IMR-90 (cell line): ENCODE results near the gene TTC39B. TPM values are rescaled to one million over a fixed set of nuclear protein-coding genes. Genes with fewer than 3 reads are reported as not detected.

Source experiments
- ATAC-seq: fragments of 200-7000 bp; cut with Tn5 transposase; 2 replicates; pipeline ENCODE4 v1.9.1; 2020; ENCODE audit warnings: low read depth, mild to moderate bottlenecking, moderate library complexity
- BruUV-seq: library from RNA; stranded (reverse); fragments of 400-500 nt; replicated peaks from 2 replicates; lab custom pipeline; 2021; lab: Mats Ljungman, UMichigan
- CTCF ChIA-PET: fragments of 300-600 bp; formaldehyde crosslinking; extraction: SDS; loops from one replicate; lab custom pipeline; 2021; ENCODE audit warnings: antibody characterized with exemption; lab: Yijun Ruan, JAX
- POLR2A ChIA-PET: fragments of 300-600 bp; sonication (Branson Sonifier 250); formaldehyde crosslinking; loops from one replicate; lab custom pipeline; 2022; ENCODE audit warnings: antibody characterized with exemption; ENCODE audit not compliant: unreplicated experiment; lab: Charles Lee
- DNase-seq: peaks from one replicate; pipeline ENCODE4 v3.0.0; 2013
- H2AFZ ChIP-seq: replicated peaks from 2 replicates; pipeline ENCODE3; 2013; ENCODE audit warnings: low read length, mild to moderate bottlenecking; ENCODE audit not compliant: poor library complexity
- H2AK5ac ChIP-seq: 2 replicates; pipeline ENCODE4 v1.6.1; 2013; ENCODE audit warnings: low read depth, low read length, inconsistent platforms
- H2AK9ac ChIP-seq: replicated peaks from 2 replicates; pipeline ENCODE3; 2013; ENCODE audit warnings: mild to moderate bottlenecking, low read depth, low read length, moderate library complexity; ENCODE audit not compliant: poor library complexity
- H2BK120ac ChIP-seq: 2 replicates; pipeline ENCODE4 v1.6.1; 2013; ENCODE audit warnings: low read depth, low read length, inconsistent platforms
- H2BK15ac ChIP-seq: 3 replicates; pipeline ENCODE4 v1.6.1; 2013; ENCODE audit warnings: low read depth, low read length, inconsistent platforms
- H2BK20ac ChIP-seq: 2 replicates; pipeline ENCODE4 v1.6.1; 2013; ENCODE audit warnings: low read depth, mild to moderate bottlenecking, inconsistent platforms, low read length, moderate library complexity
- H2BK5ac ChIP-seq: 2 replicates; pipeline ENCODE4 v1.6.1; 2013; ENCODE audit warnings: mild to moderate bottlenecking, low read depth, low read length, inconsistent platforms; ENCODE audit not compliant: poor library complexity, severe bottlenecking
- H3K14ac ChIP-seq: replicated peaks from 2 replicates; pipeline ENCODE4 v1.6.1; 2013; ENCODE audit warnings: low read depth, low read length, inconsistent platforms
- H3K18ac ChIP-seq: 2 replicates; pipeline ENCODE4 v1.6.1; 2013; ENCODE audit warnings: low read depth, low read length, control low read depth
- H3K23ac ChIP-seq: 2 replicates; pipeline ENCODE4 v1.6.1; 2013; ENCODE audit warnings: low read depth, low read length, inconsistent platforms
- H3K27ac ChIP-seq: 2 replicates; pipeline ENCODE4 v1.5.1; 2013; ENCODE audit warnings: mild to moderate bottlenecking, control low read depth, low read length; ENCODE audit not compliant: insufficient read depth
- H3K27me3 ChIP-seq: 2 replicates; pipeline ENCODE4 v1.6.1; 2013; ENCODE audit warnings: low read length; ENCODE audit not compliant: control insufficient read depth, insufficient read depth
- H3K36me3 ChIP-seq: 2 replicates; pipeline ENCODE4 v1.6.1; 2013; ENCODE audit warnings: low read length, mixed read lengths; ENCODE audit not compliant: control insufficient read depth, insufficient read depth
- H3K4ac ChIP-seq: 2 replicates; pipeline ENCODE4 v1.6.1; 2013; ENCODE audit warnings: low read depth, low read length, inconsistent platforms
- H3K4me1 ChIP-seq: 2 replicates; pipeline ENCODE4 v1.6.1; 2013; ENCODE audit warnings: low read length, mixed read lengths; ENCODE audit not compliant: control insufficient read depth, insufficient read depth
- H3K4me2 ChIP-seq: 2 replicates; pipeline ENCODE4 v1.6.1; 2013; ENCODE audit warnings: low read depth, mild to moderate bottlenecking, control low read depth, low read length, moderate library complexity
- H3K4me3 ChIP-seq: 2 replicates; pipeline ENCODE4 v1.5.1; 2013; ENCODE audit warnings: low read depth, mild to moderate bottlenecking, control low read depth, low read length, moderate library complexity; ENCODE audit not compliant: insufficient read depth
- H3K56ac ChIP-seq: 2 replicates; pipeline ENCODE4 v1.6.1; 2013; ENCODE audit warnings: low read length, inconsistent platforms; ENCODE audit not compliant: insufficient read depth; ENCODE audit errors: extremely low read depth
- H3K79me1 ChIP-seq, 2 experiments: 2 replicates each; pipeline ENCODE4 v1.6.1; 2013; ENCODE audit warnings: low read length in 2 of 2, inconsistent platforms in 1 of 2, low read depth in 1 of 2
- H3K9ac ChIP-seq: 2 replicates; pipeline ENCODE4 v1.6.1; 2013; ENCODE audit warnings: low read depth, low read length, control low read depth
- H3K9me1 ChIP-seq: 2 replicates; pipeline ENCODE4 v1.6.1; 2013; ENCODE audit warnings: low read length, inconsistent platforms; ENCODE audit not compliant: insufficient read depth
- H3K9me3 ChIP-seq: 2 replicates; pipeline ENCODE4 v1.6.1; 2013; ENCODE audit warnings: low read length; ENCODE audit not compliant: control insufficient read depth, insufficient read depth
- H4K20me1 ChIP-seq: 2 replicates; pipeline ENCODE4 v1.6.1; 2013; ENCODE audit warnings: low read length, inconsistent platforms; ENCODE audit not compliant: insufficient read depth
- H4K5ac ChIP-seq: 2 replicates; pipeline ENCODE4 v1.6.1; 2013; ENCODE audit warnings: mild to moderate bottlenecking, low read depth, low read length, control low read depth
- H4K8ac ChIP-seq, 2 experiments: 2 replicates each; pipeline ENCODE4 v1.6.1; 2013; ENCODE audit warnings: low read depth in 2 of 2, low read length in 2 of 2, control low read depth in 1 of 2, inconsistent platforms in 1 of 2
- H4K91ac ChIP-seq: 2 replicates; pipeline ENCODE4 v1.6.1; 2013; ENCODE audit warnings: low read depth, low read length, inconsistent platforms; ENCODE audit not compliant: insufficient read depth
- BHLHE40 ChIP-seq: fragments of 150-350 bp; IDR thresholded peaks from 2 replicates; pipeline ENCODE4 v1.6.1; 2016; ENCODE audit warnings: mild to moderate bottlenecking, low read depth, low read length
- CHD1 ChIP-seq: IDR thresholded peaks from 2 replicates; pipeline ENCODE4 v1.6.1; 2012; ENCODE audit warnings: low read depth, low read length, improper control_type of control experiment
- FOS ChIP-seq: fragments of 150-350 bp; IDR thresholded peaks from 2 replicates; pipeline ENCODE4 v1.6.1; 2016; ENCODE audit warnings: low read depth, low read length
- MAFK ChIP-seq: IDR thresholded peaks from 2 replicates; pipeline ENCODE4 v1.6.1; 2012; ENCODE audit warnings: low read depth, low read length, improper control_type of control experiment
- MAZ ChIP-seq: IDR thresholded peaks from 2 replicates; pipeline ENCODE4 v1.6.1; 2012; ENCODE audit warnings: low read depth, mild to moderate bottlenecking, low read length, improper control_type of control experiment, moderate library complexity, borderline replicate concordance
- MXI1 ChIP-seq: IDR thresholded peaks from 2 replicates; pipeline ENCODE4 v1.6.1; 2012; ENCODE audit warnings: low read depth, mild to moderate bottlenecking, low read length, moderate library complexity, borderline replicate concordance
- NFE2L2 ChIP-seq: fragments of 150-350 bp; IDR thresholded peaks from 2 replicates; pipeline ENCODE4 v1.6.1; 2016; ENCODE audit warnings: low read depth, mild to moderate bottlenecking, low read length
- POLR2A ChIP-seq: IDR thresholded peaks from 2 replicates; pipeline ENCODE4 v1.6.1; 2012; ENCODE audit warnings: mild to moderate bottlenecking, low read depth, low read length
- RAD21 ChIP-seq: IDR thresholded peaks from 2 replicates; pipeline ENCODE4 v1.6.1; 2012; ENCODE audit warnings: low read length, improper control_type of control experiment
- RCOR1 ChIP-seq: IDR thresholded peaks from 2 replicates; pipeline ENCODE4 v1.6.1; 2012; ENCODE audit warnings: mild to moderate bottlenecking, low read length, improper control_type of control experiment; ENCODE audit not compliant: insufficient replicate concordance
- RFX5 ChIP-seq: IDR thresholded peaks from 2 replicates; pipeline ENCODE4 v1.8.0; 2012; ENCODE audit warnings: low read depth, mild to moderate bottlenecking, low read length, moderate library complexity
- SMC3 ChIP-seq: fragments of 150-350 bp; IDR thresholded peaks from 2 replicates; pipeline ENCODE4 v1.6.1; 2016; ENCODE audit warnings: low read depth, mild to moderate bottlenecking, antibody characterized with exemption, low read length, moderate library complexity
- WGBS, 2 experiments: methylation state at CpG; one replicate each; pipeline versions ENCODE4 v1.1.5 to v1.1.7; 2013; ENCODE audit warnings: missing lambda C conversion rate in 2 of 2; ENCODE audit not compliant: insufficient read length in 1 of 2; ENCODE audit errors: extremely low coverage in 2 of 2; 5-methylcytosine and 5-hydroxymethylcytosine counted together
- dilution Hi-C: fragments of 300-500 bp; cut with HindIII; formaldehyde crosslinking; loops from one replicate; pipeline ENCODE4 v1.14.3; 2018; ENCODE audit warnings: low sequenced_read_pairs; ENCODE audit not compliant: unreplicated experiment
- in situ Hi-C: fragments of 300-500 bp; cut with MboI; formaldehyde crosslinking; loops from 3 replicates; pipeline ENCODE4 v1.14.3; 2019; ENCODE audit warnings: low sequenced_read_pairs, inconsistent platforms, mixed read lengths
- intact Hi-C: fragments of 100-400 bp; cut with micrococcal nuclease; formaldehyde crosslinking; loops from 2 replicates; pipeline ENCODE4 v1.10.0; 2022
- polyA plus RNA-seq, 3 experiments: library from polyadenylated mRNA; depleted of rRNA; stranded (reverse); fragments of >200 nt; gene quantifications; 2 replicates each; pipeline ENCODE4 v1.2.3, GENCODE V29; 2012; ENCODE audit warnings: low replicate concordance in 1 of 3
- total RNA-seq: library from RNA; depleted of rRNA; stranded (reverse); fragments of >200 nt; gene quantifications from 2 replicates; pipeline ENCODE4 v1.2.3, GENCODE V29; 2012
- TF ChIP-seq, protein P1 (sequence below): fragments of 150-350 bp; IDR thresholded peaks from 2 replicates; pipeline ENCODE4 v1.6.1; 2016; ENCODE audit warnings: low read depth, mild to moderate bottlenecking, low read length, moderate library complexity, borderline replicate concordance
- TF ChIP-seq, protein P2 (sequence below): fragments of 150-350 bp; IDR thresholded peaks from 2 replicates; pipeline ENCODE4 v1.6.1; 2017; ENCODE audit warnings: mild to moderate bottlenecking, antibody characterized with exemption, low read length, low read depth
- TF ChIP-seq, protein P3 (sequence below): conservative IDR thresholded peaks from 2 replicates; pipeline ENCODE4 v1.5.1; 2012; ENCODE audit warnings: mild to moderate bottlenecking, low read depth, low read length, improper control_type of control experiment

TTC39B gene
- total and polyA plus RNA-seq, 2 of the 4 experiments (the other 2 are of a cell fraction) = 2.5 to 12.2 TPM

DNA sequence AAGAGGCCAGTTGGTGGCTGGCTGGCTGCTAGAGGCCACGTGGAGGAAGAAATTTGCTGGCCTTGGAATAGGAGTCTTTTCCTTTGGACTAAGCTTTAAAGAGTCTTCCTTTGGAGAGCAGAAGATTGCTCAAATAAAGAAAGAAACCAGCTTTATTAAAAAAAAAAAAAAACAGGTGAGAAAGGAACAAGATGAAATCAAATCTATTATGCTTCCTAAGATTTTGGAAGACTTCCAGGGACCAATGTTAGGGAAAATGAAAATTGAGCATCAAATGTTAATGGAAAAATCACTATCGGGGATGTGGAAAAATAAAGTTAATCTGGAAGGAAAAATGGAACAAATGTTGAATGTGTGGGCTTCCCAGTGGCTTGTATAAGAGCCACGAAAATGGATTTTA lies 153.1 kb downstream of the TTC39B start:
- Histone ChIP-seq H2BK15ac (no peak overlapping the region), H4K20me1 (no peaks in the 10 kb centered on the region), H3K27me3 (peaks cover 35% of the 10 kb centered on the region), H2BK5ac (no peak overlapping the region), H2AFZ (no peak overlapping the region), H3K4me1 (no peaks in the 10 kb centered on the region; the same call in 1 of the 2 replicates), H3K9me3 (no peaks in the 10 kb centered on the region; the same call in 1 of the 2 replicates), H3K9me1 (no peaks in the 10 kb centered on the region; the same call in 1 of the 2 replicates), H3K4me2 (no peak overlapping the region), H2BK20ac (no peak overlapping the region), H3K4ac (no peak overlapping the region), H2AK9ac (no peak overlapping the region), H4K91ac (no peak overlapping the region), H3K79me1 (no peaks in the 10 kb centered on the region), H3K36me3 (no peaks in the 10 kb centered on the region), H3K4me3 (no peak overlapping the region), H3K56ac (no peak overlapping the region), H4K8ac (no peak overlapping the region), H2BK120ac (no peak overlapping the region), H3K18ac (no peak overlapping the region), H3K23ac (no peak overlapping the region), H3K9ac (no peak overlapping the region), H3K27ac (no peak overlapping the region), H3K14ac (no peak overlapping the region), H2AK5ac (no peak overlapping the region), H4K5ac (no peak overlapping the region)
- ChIA-PET POLR2A (no interaction called here), CTCF (interaction anchor here (0.5 to 1.2 kb wide), 2 partner anchors 11 to 909 kb away, joined by 3 to 5 read pairs; no protein-coding TSS in a partner anchor)
- TF ChIP-seq, protein P1, sequence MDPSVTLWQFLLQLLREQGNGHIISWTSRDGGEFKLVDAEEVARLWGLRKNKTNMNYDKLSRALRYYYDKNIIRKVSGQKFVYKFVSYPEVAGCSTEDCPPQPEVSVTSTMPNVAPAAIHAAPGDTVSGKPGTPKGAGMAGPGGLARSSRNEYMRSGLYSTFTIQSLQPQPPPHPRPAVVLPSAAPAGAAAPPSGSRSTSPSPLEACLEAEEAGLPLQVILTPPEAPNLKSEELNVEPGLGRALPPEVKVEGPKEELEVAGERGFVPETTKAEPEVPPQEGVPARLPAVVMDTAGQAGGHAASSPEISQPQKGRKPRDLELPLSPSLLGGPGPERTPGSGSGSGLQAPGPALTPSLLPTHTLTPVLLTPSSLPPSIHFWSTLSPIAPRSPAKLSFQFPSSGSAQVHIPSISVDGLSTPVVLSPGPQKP = no peak
- TF ChIP-seq RCOR1 (no peak), NFE2L2 (no peak), POLR2A (no peak), MXI1 (no peak), BHLHE40 (no peak), FOS (no peak), CHD1 (no peak), MAFK (no peak), MAZ (no peak), RAD21 (no peak), RFX5 (no peak), SMC3 (no peak)
- TF ChIP-seq, protein P2, sequence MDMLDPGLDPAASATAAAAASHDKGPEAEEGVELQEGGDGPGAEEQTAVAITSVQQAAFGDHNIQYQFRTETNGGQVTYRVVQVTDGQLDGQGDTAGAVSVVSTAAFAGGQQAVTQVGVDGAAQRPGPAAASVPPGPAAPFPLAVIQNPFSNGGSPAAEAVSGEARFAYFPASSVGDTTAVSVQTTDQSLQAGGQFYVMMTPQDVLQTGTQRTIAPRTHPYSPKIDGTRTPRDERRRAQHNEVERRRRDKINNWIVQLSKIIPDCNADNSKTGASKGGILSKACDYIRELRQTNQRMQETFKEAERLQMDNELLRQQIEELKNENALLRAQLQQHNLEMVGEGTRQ = no peak
- TF ChIP-seq, protein P3, sequence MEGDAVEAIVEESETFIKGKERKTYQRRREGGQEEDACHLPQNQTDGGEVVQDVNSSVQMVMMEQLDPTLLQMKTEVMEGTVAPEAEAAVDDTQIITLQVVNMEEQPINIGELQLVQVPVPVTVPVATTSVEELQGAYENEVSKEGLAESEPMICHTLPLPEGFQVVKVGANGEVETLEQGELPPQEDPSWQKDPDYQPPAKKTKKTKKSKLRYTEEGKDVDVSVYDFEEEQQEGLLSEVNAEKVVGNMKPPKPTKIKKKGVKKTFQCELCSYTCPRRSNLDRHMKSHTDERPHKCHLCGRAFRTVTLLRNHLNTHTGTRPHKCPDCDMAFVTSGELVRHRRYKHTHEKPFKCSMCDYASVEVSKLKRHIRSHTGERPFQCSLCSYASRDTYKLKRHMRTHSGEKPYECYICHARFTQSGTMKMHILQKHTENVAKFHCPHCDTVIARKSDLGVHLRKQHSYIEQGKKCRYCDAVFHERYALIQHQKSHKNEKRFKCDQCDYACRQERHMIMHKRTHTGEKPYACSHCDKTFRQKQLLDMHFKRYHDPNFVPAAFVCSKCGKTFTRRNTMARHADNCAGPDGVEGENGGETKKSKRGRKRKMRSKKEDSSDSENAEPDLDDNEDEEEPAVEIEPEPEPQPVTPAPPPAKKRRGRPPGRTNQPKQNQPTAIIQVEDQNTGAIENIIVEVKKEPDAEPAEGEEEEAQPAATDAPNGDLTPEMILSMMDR = no peak
- dilution Hi-C loops (no loop called here), intact Hi-C loops (no loop called here), in situ Hi-C loops (no loop called here)
- ATAC-seq (no peak), DNase-seq (no peak)
- 73% methylated on average over 2 of the region's 3 CpGs; no CpG with 5 or more reads in 1 of the 2 experiments for WGBS, 2 experiments
- BruUV-seq = no TSS peak
